Aorta (tissue), 5 donors: Measurements from ENCODE around the gene MSI1. TPM values are rescaled to one million over a fixed set of nuclear protein-coding genes. Genes with fewer than 3 reads are reported as not detected.

Source experiments
- ATAC-seq: fragments of 200-7000 bp; cut with Tn5 transposase; one replicate; pipeline ENCODE4 v1.9.1; 2022; ENCODE audit warnings: moderate library complexity; ENCODE audit not compliant: low FRiP score
- DNase-seq, 2 donors: peaks; one replicate each; pipeline ENCODE4 v3.0.0-alpha.2; 2020
- H3K27ac ChIP-seq, 2 donors: one replicate each; pipeline ENCODE4 v1.5.1; 2013; ENCODE audit warnings: low read length in 2 of 2, mild to moderate bottlenecking in 2 of 2, moderate library complexity in 2 of 2, control low read depth in 1 of 2, inconsistent platforms in 1 of 2, low read depth in 1 of 2
- H3K27me3 ChIP-seq, 2 donors: one replicate each; pipeline ENCODE4 v1.6.1; 2013; ENCODE audit warnings: control low read depth in 1 of 2, low read length in 1 of 2, mild to moderate bottlenecking in 1 of 2, moderate library complexity in 1 of 2; ENCODE audit not compliant: insufficient read depth in 2 of 2, control insufficient read depth in 1 of 2
- H3K36me3 ChIP-seq, 2 donors: one replicate each; pipeline ENCODE4 v1.6.1; 2013; ENCODE audit warnings: control low read depth in 1 of 2, low read length in 1 of 2, mild to moderate bottlenecking in 1 of 2; ENCODE audit not compliant: insufficient read depth in 2 of 2, control insufficient read depth in 1 of 2
- H3K4me1 ChIP-seq, 2 donors: one replicate each; pipeline ENCODE4 v1.6.1; 2013; ENCODE audit warnings: low read length in 2 of 2, control low read depth in 1 of 2, mild to moderate bottlenecking in 1 of 2, moderate library complexity in 1 of 2; ENCODE audit not compliant: insufficient read depth in 2 of 2, control insufficient read depth in 1 of 2
- H3K4me3 ChIP-seq, 2 donors: one replicate each; pipeline ENCODE4 v1.5.1; 2013; ENCODE audit warnings: low read length in 2 of 2, control low read depth in 1 of 2, mild to moderate bottlenecking in 1 of 2
- H3K9me3 ChIP-seq: one replicate; pipeline ENCODE4 v1.6.1; 2013; ENCODE audit warnings: mild to moderate bottlenecking, low read length; ENCODE audit not compliant: control insufficient read depth
- WGBS, 2 donors: extraction: QIAGEN DNeasy Blood & Tissue Kit; methylation state at CpG; one replicate each; pipeline ENCODE4 v1.1.7; 2013; 5-methylcytosine and 5-hydroxymethylcytosine counted together
- intact Hi-C, 2 donors: fragments of 100-400 bp; cut with DNase I; formaldehyde crosslinking; loops; one replicate each; pipeline versions ENCODE4 v1.14.2 to v1.15.0; 2022
- polyA plus RNA-seq, 2 donors: library from polyadenylated mRNA; stranded (reverse); fragments of 200-250 nt; gene quantifications; one replicate each; pipeline ENCODE4 v1.2.3, GENCODE V29; 2013
- total RNA-seq, 2 donors: library from RNA; stranded (reverse); fragmentation: NEBNext Ultra II Directional; extraction: Animal tissue kit (Norgen Biotek cat#: 25700); gene quantifications; one replicate each; pipeline ENCODE4 v1.2.1, GENCODE V29; 2021
- donor health status: healthy with polysubstance abuse.
- donor health status: Bipolar disorder and iron deficiency.
- donor health status: DM: no; HTN: no; CAD: no.
- donor health status: DM: no; HTN: no; CAD: no.
- donor health status: DM: yes; HTN: yes; CAD: no.

MSI1 gene
- total and polyA plus RNA-seq, 4 donors = 0.32 to 1.3 (median 0.75) TPM; not detected in 1

DNA sequence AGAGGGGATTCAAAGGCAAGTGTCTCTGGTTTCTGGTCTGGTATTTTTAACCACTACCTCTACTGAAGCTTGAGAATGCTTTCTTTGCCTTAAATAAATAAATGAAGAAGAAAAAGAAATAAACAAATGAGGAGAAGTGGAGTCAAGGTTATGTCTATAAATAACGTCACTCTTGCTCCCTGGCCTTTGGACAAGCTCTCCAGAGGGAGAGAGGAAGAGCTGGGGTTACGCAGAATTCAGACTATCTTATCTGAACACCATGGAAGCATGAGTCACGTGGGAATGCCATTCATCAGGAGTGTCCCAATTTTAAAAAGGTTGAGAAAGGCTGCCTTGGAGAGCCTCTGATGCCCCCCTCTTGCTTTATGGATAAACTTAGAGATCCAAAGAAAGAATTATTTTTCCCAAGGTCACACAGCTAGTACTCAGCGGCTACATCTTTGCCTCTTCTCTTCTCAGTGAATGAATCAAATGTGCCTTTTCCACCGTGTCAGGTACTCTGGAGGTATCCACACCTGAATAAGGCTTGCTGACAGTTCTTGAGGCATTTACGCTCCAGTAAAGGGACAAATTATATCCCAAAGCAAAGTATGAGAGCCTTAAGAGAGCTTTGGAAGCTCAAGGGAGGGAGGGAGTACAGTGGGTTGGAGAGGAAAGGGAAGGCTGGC, 12.9 kb upstream of the MSI1 start:
- Histone ChIP-seq H3K27me3 (no peaks in the 10 kb centered on the region), H3K27ac (no peak overlapping the region), H3K4me3 (no peak overlapping the region), H3K36me3 (no peaks in the 10 kb centered on the region), H3K9me3 (no peaks in the 10 kb centered on the region), H3K4me1 (no peaks in the 10 kb centered on the region)
- no peak for ATAC-seq
- DNase-seq = no peak
- 30 to 32% methylated on average over 6 of the region's 6 CpGs for WGBS, 2 donors
- intact Hi-C loops = no loop called here

GRCh38 chr12:120378036-120378435, 9.1 kb upstream of the MSI1 start:
- Histone ChIP-seq H3K27ac (no peak overlapping the region), H3K36me3 (no peaks in the 10 kb centered on the region), H3K4me1 (no peaks in the 10 kb centered on the region), H3K27me3 (no peaks in the 10 kb centered on the region), H3K9me3 (no peaks in the 10 kb centered on the region), H3K4me3 (no peak overlapping the region)
- WGBS, 2 donors = 59 to 63% methylated on average over 5 of the region's 5 CpGs
- intact Hi-C loops = no loop called here
- ATAC-seq (no peak), DNase-seq (no peak)

GRCh38 chr12:120377611-120378010, 8.6 kb upstream of the MSI1 start:
- 89 to 93% methylated on average over 4 of the region's 4 CpGs for WGBS, 2 donors
- Histone ChIP-seq H3K4me3 (no peak overlapping the region), H3K36me3 (no peaks in the 10 kb centered on the region), H3K27me3 (no peaks in the 10 kb centered on the region), H3K9me3 (no peaks in the 10 kb centered on the region), H3K4me1 (no peaks in the 10 kb centered on the region), H3K27ac (no peak overlapping the region)
- ATAC-seq (no peak), DNase-seq (no peak)
- intact Hi-C loops = no loop called here

DNA sequence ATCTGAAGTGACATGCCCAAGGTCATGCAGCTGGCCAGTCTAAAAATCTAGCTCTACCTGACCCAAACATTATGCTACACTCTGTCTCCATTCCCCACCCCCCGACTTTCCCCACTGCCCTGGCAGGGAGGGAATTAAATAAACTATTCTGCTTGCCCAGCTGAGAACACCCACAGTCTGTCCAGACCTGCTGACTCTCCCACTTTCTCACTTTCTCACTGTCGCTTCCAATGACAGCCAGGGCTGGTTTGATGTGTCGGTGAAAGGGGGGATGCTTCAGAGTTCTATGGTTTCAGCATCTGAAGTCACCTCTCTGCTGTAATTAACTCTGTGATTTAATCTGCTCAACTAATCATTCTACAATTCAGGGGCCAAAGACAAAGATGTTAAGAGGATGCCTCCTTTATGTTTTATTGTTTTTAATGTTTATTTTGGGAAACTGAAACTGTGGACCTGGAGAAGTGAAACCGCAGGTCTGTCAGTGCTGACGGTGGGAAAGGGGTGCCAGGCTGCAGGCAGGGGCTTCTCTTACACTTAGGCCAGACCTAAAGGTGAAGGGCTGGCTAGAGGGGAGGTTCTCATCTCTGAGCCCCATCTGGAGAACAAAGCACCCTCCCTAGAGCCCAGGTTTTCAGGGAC, 8.1 kb upstream of the MSI1 start:
- Histone ChIP-seq H3K27me3 (no peaks in the 10 kb centered on the region), H3K36me3 (no peaks in the 10 kb centered on the region), H3K4me3 (no peak overlapping the region), H3K9me3 (no peaks in the 10 kb centered on the region), H3K27ac (no peak overlapping the region), H3K4me1 (no peaks in the 10 kb centered on the region)
- intact Hi-C loops = no loop called here
- DNase-seq (no peak), ATAC-seq (no peak)
- 38 to 51% methylated on average over 5 of the region's 5 CpGs for WGBS, 2 donors

DNA sequence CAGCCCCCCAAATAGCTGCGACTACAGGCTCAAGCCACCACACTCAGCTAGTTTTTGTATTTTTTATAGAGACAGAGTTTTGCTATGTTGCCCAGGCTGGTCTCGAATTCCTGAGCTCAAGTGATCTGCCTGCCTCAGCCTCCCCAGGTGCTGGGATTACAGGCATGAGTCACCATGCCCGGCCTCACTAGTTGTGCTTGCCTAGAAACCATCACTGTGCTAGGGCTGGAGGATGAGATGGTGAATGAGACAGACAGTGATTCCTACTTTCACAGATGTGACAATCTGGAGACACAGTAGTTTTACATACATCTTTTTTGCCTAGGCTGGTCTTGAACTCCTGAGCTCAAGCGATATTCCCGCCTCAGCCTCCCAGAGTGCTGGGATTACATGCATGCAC, 7.5 kb upstream of the MSI1 start:
- no peaks in the 10 kb centered on the region for H3K36me3 ChIP-seq
- no peak overlapping the region for H3K4me3 ChIP-seq
- DNase-seq = no peak
- no peaks in the 10 kb centered on the region for H3K27me3 ChIP-seq
- intact Hi-C loops = no loop called here
- no peak for ATAC-seq
- no peaks in the 10 kb centered on the region for H3K4me1 ChIP-seq
- WGBS, 2 donors = 77% methylated on average over 5 of the region's 5 CpGs
- H3K27ac ChIP-seq = no peak overlapping the region
- no peaks in the 10 kb centered on the region for H3K9me3 ChIP-seq

DNA sequence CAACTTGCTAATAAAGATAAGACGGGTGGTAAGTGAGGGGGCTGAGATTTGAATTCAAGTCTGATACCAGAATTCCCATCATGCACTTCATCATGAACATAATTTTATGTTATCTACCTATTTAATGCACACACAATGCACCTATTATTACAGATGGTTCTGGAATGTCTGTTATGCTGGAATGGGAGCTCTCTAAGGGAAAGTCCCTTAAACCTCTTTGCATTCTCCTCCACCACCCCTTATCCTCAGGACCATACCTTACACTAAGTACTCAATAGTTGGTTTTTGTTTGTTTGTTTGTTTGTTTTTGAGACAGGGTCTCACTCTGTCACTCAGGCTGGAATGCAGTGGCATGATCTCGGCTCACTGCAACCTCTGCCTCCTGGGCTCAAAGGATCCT, 7.0 kb upstream of the MSI1 start:
- intact Hi-C loops = no loop called here
- Histone ChIP-seq H3K27ac (no peak overlapping the region), H3K4me3 (no peak overlapping the region), H3K36me3 (no peaks in the 10 kb centered on the region), H3K9me3 (no peaks in the 10 kb centered on the region), H3K4me1 (no peaks in the 10 kb centered on the region), H3K27me3 (no peaks in the 10 kb centered on the region)
- no peak for ATAC-seq
- no peak for DNase-seq
- WGBS, 2 donors = 37 to 39% methylated on average over 2 of the region's 2 CpGs

DNA sequence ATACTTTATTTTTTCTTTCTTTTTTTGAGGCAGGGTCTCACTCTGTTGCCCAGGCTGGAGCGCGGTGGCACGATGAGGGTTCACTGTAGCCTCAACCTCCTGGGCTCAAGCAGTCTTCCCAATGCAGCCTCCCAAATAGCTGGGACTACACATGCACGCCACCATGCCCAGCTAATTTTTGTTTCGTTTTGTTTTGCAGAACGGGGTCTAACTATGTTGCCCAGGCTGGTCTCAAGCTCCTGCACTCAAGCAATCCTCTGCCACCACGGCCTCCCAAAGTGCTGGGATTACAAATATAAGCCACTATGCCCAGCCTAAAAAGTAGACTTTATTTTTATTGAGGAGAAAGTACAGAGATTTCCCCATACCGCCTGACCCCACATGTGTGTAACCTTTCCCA, 4.7 kb upstream of the MSI1 start:
- DNase-seq = no peak
- no peaks in the 10 kb centered on the region for H3K36me3 ChIP-seq
- no peak overlapping the region for H3K4me3 ChIP-seq
- no peaks in the 10 kb centered on the region for H3K4me1 ChIP-seq
- H3K27ac ChIP-seq = no peak overlapping the region
- intact Hi-C loops = no loop called here
- no peaks in the 10 kb centered on the region for H3K9me3 ChIP-seq
- 92 to 95% methylated on average over 8 of the region's 8 CpGs for WGBS, 2 donors
- H3K27me3 ChIP-seq = no peaks in the 10 kb centered on the region
- no peak for ATAC-seq

- H3K27ac ChIP-seq = no peak overlapping the region
- H3K27me3 ChIP-seq = no peaks in the 10 kb centered on the region
- ATAC-seq (no peak), DNase-seq (no peak)
- no peaks in the 10 kb centered on the region for H3K9me3 ChIP-seq
- intact Hi-C loops = no loop called here
- 27 to 36% methylated on average over 7 of the region's 7 CpGs for WGBS, 2 donors
- no peaks in the 10 kb centered on the region for H3K4me1 ChIP-seq
- no peak overlapping the region for H3K4me3 ChIP-seq
- no peaks in the 10 kb centered on the region for H3K36me3 ChIP-seq
Observed at GRCh38 chr12:120370343-120371243, 1.6 kb upstream of the MSI1 start.
